HepG2 (cell line): ENCODE results near the gene CSNK1D. TPM values are rescaled to one million over a fixed set of nuclear protein-coding genes. Genes with fewer than 3 reads are reported as not detected.
A peak's percentile ranks its signal among the peaks of the same experiment; 100 is the strongest.

Experiments used
- ARHGAP35 ChIP-seq: sonication (generic); formaldehyde crosslinking; IDR thresholded peaks from 2 replicates; pipeline ENCODE4 v1.9.0; 2022; ENCODE audit warnings: mild to moderate bottlenecking, inconsistent platforms, moderate library complexity, missing genetic modification reagents, borderline replicate concordance
- HNRNPUL1 ChIP-seq: fragments of 200-400 bp; formaldehyde crosslinking; IDR thresholded peaks from 2 replicates; pipeline ENCODE4 v1.6.1; 2017; ENCODE audit warnings: low read depth, mild to moderate bottlenecking, low read length, moderate library complexity
- MTA1 ChIP-seq: sonication (generic); formaldehyde crosslinking; IDR thresholded peaks from 2 replicates; pipeline ENCODE4 v1.4.0; 2020; ENCODE audit warnings: missing genetic modification reagents, mild to moderate bottlenecking, borderline replicate concordance
- NFE2 ChIP-seq: sonication (generic); formaldehyde crosslinking; IDR thresholded peaks from 2 replicates; pipeline ENCODE4 v1.4.0; 2020; ENCODE audit warnings: missing genetic modification reagents
- PRPF4 ChIP-seq: fragments of 200-400 bp; formaldehyde crosslinking; IDR thresholded peaks from 2 replicates; pipeline ENCODE4 v1.6.1; 2016; ENCODE audit warnings: low read length, low read depth; ENCODE audit not compliant: poor library complexity, severe bottlenecking
- RFXANK ChIP-seq: IDR thresholded peaks from 2 replicates; pipeline ENCODE4 v1.6.1; 2016
- SETDB1 ChIP-seq: sonication (generic); formaldehyde crosslinking; IDR thresholded peaks from 2 replicates; pipeline ENCODE4 v1.5.1; 2020; ENCODE audit warnings: missing genetic modification reagents, mild to moderate bottlenecking, borderline replicate concordance
- SNAI1 ChIP-seq: sonication (generic); formaldehyde crosslinking; IDR thresholded peaks from 2 replicates; pipeline ENCODE4 v1.5.0; 2020; ENCODE audit warnings: mild to moderate bottlenecking, missing genetic modification reagents, borderline replicate concordance
- SPEN ChIP-seq: sonication (generic); formaldehyde crosslinking; IDR thresholded peaks from 2 replicates; pipeline ENCODE4 v1.5.1; 2020; ENCODE audit warnings: low read depth, mild to moderate bottlenecking, missing genetic modification reagents
- SSRP1 ChIP-seq: IDR thresholded peaks from 2 replicates; pipeline ENCODE4 v1.6.1; 2016; ENCODE audit warnings: control low read depth
- TMF1 ChIP-seq: sonication (generic); formaldehyde crosslinking; IDR thresholded peaks from 2 replicates; pipeline ENCODE4 v1.8.1; 2022; ENCODE audit warnings: low read depth, missing genetic modification reagents
- ZBTB21 ChIP-seq: sonication (generic); formaldehyde crosslinking; IDR thresholded peaks from 2 replicates; pipeline ENCODE4 v1.4.0; 2020; ENCODE audit warnings: missing genetic modification reagents
- ZNF709 ChIP-seq: sonication (generic); formaldehyde crosslinking; IDR thresholded peaks from 2 replicates; pipeline ENCODE4 v1.5.0; 2020; ENCODE audit warnings: mild to moderate bottlenecking, missing genetic modification reagents
- ZNF747 ChIP-seq: sonication (generic); formaldehyde crosslinking; IDR thresholded peaks from 2 replicates; pipeline ENCODE4 v1.8.1; 2023; ENCODE audit warnings: missing genetic modification reagents, mild to moderate bottlenecking, borderline replicate concordance
- polyA plus RNA-seq, 8 experiments: library from polyadenylated mRNA; depleted of rRNA in 3 of 8; stranded (reverse) in 7 of 8; unstranded in 1 of 8; fragments of >200 nt; fragmentation: Illumina TruSeq in 4 of 8; extraction: Trizol in 4 of 8; gene quantifications; 2 replicates each; pipeline versions ENCODE4 v1.2.1 to v1.2.3, GENCODE V29; 2011 to 2016; ENCODE audit warnings: low read depth in 4 of 8, missing spikeins in 1 of 8, mixed read lengths in 1 of 8; ENCODE audit not compliant: insufficient read depth in 1 of 8
- total RNA-seq, 5 experiments: library from RNA; depleted of rRNA; stranded (reverse); fragments of >200 nt; fragmentation: Illumina TruSeq; extraction: Trizol; gene quantifications; 2 replicates each; pipeline ENCODE4 v1.2.3, GENCODE V29; 2016; ENCODE audit warnings: low read depth in 1 of 5
- TF ChIP-seq, protein P1 (sequence below): sonication (generic); formaldehyde crosslinking; IDR thresholded peaks from 2 replicates; pipeline ENCODE4 v1.4.0; 2020; ENCODE audit warnings: low read depth, mild to moderate bottlenecking, missing genetic modification reagents
- TF ChIP-seq, protein P2 (sequence below): sonication (generic); formaldehyde crosslinking; IDR thresholded peaks from 2 replicates; pipeline ENCODE4 v1.4.0; 2020; ENCODE audit warnings: missing genetic modification reagents, borderline replicate concordance
- TF ChIP-seq, protein P3 (sequence below): sonication (generic); formaldehyde crosslinking; IDR thresholded peaks from 2 replicates; pipeline ENCODE4 v1.8.0; 2022; ENCODE audit warnings: mild to moderate bottlenecking, missing genetic modification reagents, borderline replicate concordance
- TF ChIP-seq, protein P4 (sequence below): sonication (generic); formaldehyde crosslinking; IDR thresholded peaks from 2 replicates; pipeline ENCODE4 v1.9.0; 2021; ENCODE audit warnings: missing genetic modification reagents, borderline replicate concordance
- TF ChIP-seq, protein P5 (sequence below): sonication (generic); formaldehyde crosslinking; IDR thresholded peaks from 2 replicates; pipeline ENCODE4 v1.5.0; 2020; ENCODE audit warnings: missing genetic modification reagents, mild to moderate bottlenecking, borderline replicate concordance

CSNK1D gene
- total and polyA plus RNA-seq, 2 of the 13 experiments (the other 11 are each of a cell fraction or from before 2014, with no cell fraction given) = 31.5 to 128 TPM

DNA sequence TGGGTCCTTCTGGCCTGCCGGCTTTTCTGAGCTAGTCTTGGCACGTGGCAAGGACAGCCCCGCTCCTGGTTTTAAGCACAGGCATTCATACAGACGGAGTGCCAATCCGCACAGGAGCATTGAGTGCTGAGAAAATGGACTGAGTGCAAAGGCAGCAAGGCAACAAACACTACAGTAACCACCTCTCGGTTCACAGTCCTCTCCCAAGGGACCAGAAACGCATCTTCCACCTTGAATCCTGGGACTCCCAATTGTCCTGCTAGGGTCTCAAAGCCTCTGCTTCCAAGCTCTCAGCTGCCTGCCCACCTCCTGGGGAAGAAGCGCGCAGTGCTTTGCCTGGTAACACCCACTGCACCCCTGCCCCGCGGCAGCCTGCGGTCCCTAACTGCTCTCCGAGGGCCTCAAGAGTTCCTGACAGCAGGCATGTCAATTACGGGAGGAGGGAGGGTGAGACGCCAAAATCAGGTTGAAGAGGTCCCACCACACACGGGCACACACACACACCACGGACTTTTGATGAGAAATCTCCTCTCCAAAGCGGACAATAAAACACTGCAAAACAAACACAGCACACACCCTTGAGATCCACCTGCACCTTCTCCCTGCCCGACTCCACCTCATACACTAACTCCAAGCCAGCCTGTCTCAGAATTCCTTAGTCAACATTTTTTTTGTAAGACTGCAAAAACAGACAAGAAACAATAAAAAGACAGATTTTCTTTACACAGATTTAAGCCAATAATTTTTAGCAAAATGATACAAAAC is 29.7 kb downstream of the CSNK1D start (continued):
- TF ChIP-seq HNRNPUL1 (no peak), TMF1 (CRISPR knock-in tag) (no peak), SSRP1 (no peak; the same call in 1 of the 2 replicates), SPEN (no peak), SETDB1 (CRISPR knock-in tag) (no peak), ZNF747 (CRISPR knock-in tag) (no peak), ZBTB21 (no peak), NFE2 (CRISPR knock-in tag) (no peak), RFXANK (CRISPR knock-in tag) (no peak), SNAI1 (no peak), PRPF4 (no peak), ARHGAP35 (CRISPR knock-in tag) (no peak), ZNF709 (CRISPR knock-in tag) (0 out of 2 replicates have a peak, but pooled peaks have one; percentile 16), MTA1 (CRISPR knock-in tag) (0 out of 2 replicates have a peak, but pooled peaks have one; percentile 6)
- TF ChIP-seq, protein P1, sequence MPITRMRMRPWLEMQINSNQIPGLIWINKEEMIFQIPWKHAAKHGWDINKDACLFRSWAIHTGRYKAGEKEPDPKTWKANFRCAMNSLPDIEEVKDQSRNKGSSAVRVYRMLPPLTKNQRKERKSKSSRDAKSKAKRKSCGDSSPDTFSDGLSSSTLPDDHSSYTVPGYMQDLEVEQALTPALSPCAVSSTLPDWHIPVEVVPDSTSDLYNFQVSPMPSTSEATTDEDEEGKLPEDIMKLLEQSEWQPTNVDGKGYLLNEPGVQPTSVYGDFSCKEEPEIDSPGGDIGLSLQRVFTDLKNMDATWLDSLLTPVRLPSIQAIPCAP (CRISPR knock-in tag) = no peak
- TF ChIP-seq, protein P2, sequence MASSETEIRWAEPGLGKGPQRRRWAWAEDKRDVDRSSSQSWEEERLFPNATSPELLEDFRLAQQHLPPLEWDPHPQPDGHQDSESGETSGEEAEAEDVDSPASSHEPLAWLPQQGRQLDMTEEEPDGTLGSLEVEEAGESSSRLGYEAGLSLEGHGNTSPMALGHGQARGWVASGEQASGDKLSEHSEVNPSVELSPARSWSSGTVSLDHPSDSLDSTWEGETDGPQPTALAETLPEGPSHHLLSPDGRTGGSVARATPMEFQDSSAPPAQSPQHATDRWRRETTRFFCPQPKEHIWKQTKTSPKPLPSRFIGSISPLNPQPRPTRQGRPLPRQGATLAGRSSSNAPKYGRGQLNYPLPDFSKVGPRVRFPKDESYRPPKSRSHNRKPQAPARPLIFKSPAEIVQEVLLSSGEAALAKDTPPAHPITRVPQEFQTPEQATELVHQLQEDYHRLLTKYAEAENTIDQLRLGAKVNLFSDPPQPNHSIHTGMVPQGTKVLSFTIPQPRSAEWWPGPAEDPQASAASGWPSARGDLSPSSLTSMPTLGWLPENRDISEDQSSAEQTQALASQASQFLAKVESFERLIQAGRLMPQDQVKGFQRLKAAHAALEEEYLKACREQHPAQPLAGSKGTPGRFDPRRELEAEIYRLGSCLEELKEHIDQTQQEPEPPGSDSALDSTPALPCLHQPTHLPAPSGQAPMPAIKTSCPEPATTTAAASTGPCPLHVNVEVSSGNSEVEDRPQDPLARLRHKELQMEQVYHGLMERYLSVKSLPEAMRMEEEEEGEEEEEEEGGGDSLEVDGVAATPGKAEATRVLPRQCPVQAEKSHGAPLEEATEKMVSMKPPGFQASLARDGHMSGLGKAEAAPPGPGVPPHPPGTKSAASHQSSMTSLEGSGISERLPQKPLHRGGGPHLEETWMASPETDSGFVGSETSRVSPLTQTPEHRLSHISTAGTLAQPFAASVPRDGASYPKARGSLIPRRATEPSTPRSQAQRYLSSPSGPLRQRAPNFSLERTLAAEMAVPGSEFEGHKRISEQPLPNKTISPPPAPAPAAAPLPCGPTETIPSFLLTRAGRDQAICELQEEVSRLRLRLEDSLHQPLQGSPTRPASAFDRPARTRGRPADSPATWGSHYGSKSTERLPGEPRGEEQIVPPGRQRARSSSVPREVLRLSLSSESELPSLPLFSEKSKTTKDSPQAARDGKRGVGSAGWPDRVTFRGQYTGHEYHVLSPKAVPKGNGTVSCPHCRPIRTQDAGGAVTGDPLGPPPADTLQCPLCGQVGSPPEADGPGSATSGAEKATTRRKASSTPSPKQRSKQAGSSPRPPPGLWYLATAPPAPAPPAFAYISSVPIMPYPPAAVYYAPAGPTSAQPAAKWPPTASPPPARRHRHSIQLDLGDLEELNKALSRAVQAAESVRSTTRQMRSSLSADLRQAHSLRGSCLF (CRISPR knock-in tag) = no peak
- TF ChIP-seq, protein P3, sequence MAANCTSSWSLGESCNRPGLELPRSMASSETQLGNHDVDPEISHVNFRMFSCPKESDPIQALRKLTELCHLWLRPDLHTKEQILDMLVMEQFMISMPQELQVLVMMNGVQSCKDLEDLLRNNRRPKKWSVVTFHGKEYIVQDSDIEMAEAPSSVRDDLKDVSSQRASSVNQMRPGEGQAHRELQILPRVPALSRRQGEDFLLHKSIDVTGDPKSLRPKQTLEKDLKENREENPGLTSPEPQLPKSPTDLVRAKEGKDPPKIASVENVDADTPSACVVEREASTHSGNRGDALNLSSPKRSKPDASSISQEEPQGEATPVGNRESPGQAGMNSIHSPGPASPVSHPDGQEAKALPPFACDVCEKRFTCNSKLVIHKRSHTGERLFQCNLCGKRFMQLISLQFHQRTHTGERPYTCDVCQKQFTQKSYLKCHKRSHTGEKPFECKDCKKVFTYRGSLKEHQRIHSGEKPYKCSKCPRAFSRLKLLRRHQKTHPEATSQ = no peak
- TF ChIP-seq, protein P4, sequence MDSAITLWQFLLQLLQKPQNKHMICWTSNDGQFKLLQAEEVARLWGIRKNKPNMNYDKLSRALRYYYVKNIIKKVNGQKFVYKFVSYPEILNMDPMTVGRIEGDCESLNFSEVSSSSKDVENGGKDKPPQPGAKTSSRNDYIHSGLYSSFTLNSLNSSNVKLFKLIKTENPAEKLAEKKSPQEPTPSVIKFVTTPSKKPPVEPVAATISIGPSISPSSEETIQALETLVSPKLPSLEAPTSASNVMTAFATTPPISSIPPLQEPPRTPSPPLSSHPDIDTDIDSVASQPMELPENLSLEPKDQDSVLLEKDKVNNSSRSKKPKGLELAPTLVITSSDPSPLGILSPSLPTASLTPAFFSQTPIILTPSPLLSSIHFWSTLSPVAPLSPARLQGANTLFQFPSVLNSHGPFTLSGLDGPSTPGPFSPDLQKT (CRISPR knock-in tag) = no peak
- TF ChIP-seq, protein P5, sequence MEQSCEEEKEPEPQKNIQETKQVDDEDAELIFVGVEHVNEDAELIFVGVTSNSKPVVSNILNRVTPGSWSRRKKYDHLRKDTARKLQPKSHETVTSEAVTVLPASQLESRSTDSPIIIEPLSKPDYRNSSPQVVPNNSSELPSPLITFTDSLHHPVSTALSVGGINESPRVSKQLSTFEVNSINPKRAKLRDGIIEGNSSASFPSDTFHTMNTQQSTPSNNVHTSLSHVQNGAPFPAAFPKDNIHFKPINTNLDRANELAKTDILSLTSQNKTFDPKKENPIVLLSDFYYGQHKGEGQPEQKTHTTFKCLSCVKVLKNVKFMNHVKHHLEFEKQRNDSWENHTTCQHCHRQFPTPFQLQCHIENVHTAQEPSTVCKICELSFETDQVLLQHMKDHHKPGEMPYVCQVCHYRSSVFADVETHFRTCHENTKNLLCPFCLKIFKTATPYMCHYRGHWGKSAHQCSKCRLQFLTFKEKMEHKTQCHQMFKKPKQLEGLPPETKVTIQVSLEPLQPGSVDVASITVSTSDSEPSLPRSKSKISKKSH (CRISPR knock-in tag) = 0 out of 2 replicates have a peak, but pooled peaks have one; percentile 4
